ENCODE data around the gene ST3GAL2. TPM values are rescaled to one million over a fixed set of nuclear protein-coding genes. Genes with fewer than 3 reads are reported as not detected.
"Not testable (repeated sequence)": the region's sequence is repeated elsewhere in the genome, so short reads cannot be mapped to it uniquely, and the experiment has no call there.

Gene ST3GAL2
- total RNA-seq, 1 donor from 2014 or later = 53.0 TPM

GRCh38 chr16:70337814-70338213 lies 101.1 kb downstream of the ST3GAL2 start:
- Mint-ChIP-seq H3K27ac (no peak overlapping the region), H3K27me3 (ENCODE audit: low read depth) (no peaks in the 10 kb centered on the region), H3K9me3 (no peaks in the 10 kb centered on the region), H3K36me3 (peaks cover 23% of the 10 kb centered on the region), H3K4me3 (no peak overlapping the region), H3K4me1 (no peaks in the 10 kb centered on the region)
- DNase-seq (ENCODE audit: low spot score in 2 of 2, unreplicated experiment in 2 of 2) = no peak
- TF ChIP-seq CTCF (IDR thresholded peaks at IDR 0.05; ENCODE audit: unreplicated experiment) = no peak

- not testable (repeated sequence) for H3K27ac Mint-ChIP-seq
These were observed 106.2 kb downstream of the ST3GAL2 start for GRCh38 chr16:70332728-70333127.

GRCh38 chr16:70331588-70332358 lies 107.1 kb downstream of the ST3GAL2 start:
- H3K27me3 Mint-ChIP-seq (ENCODE audit: low read depth) = no peaks in the 10 kb centered on the region
- peak; percentile 14 for TF ChIP-seq CTCF (IDR thresholded peaks at IDR 0.05; ENCODE audit: unreplicated experiment)
- H3K9me3 Mint-ChIP-seq = no peaks in the 10 kb centered on the region
- H3K36me3 Mint-ChIP-seq = peaks cover 29% of the 10 kb centered on the region
- H3K4me3 Mint-ChIP-seq = no peak overlapping the region
- DNase-seq (ENCODE audit: low spot score in 2 of 2, unreplicated experiment in 2 of 2) = peak in 1 of 2 experiments; percentile 39
- no peaks in the 10 kb centered on the region for H3K4me1 Mint-ChIP-seq
- no peak overlapping the region for H3K27ac Mint-ChIP-seq

More at GRCh38 chr16:70332728-70333127, 106.2 kb downstream of the ST3GAL2 start:
- not testable (repeated sequence) for H3K27me3 Mint-ChIP-seq (ENCODE audit: low read depth); DNase-seq (ENCODE audit: low spot score in 2 of 2, unreplicated experiment in 2 of 2); H3K9me3 Mint-ChIP-seq; H3K4me1 Mint-ChIP-seq; H3K4me3 Mint-ChIP-seq
- peaks cover 29% of the 10 kb centered on the region for H3K36me3 Mint-ChIP-seq

GRCh38 chr16:70331091-70331490 lies 107.8 kb downstream of the ST3GAL2 start:
- no peaks in the 10 kb centered on the region for H3K27me3 Mint-ChIP-seq (ENCODE audit: low read depth)
- no peak for TF ChIP-seq CTCF (IDR thresholded peaks at IDR 0.05; ENCODE audit: unreplicated experiment)
- H3K27ac Mint-ChIP-seq = no peak overlapping the region
- no peaks in the 10 kb centered on the region for H3K4me1 Mint-ChIP-seq
- no peaks in the 10 kb centered on the region for H3K9me3 Mint-ChIP-seq
- H3K36me3 Mint-ChIP-seq = peaks cover 27% of the 10 kb centered on the region
- no peak for DNase-seq (ENCODE audit: low spot score in 2 of 2, unreplicated experiment in 2 of 2)
- no peak overlapping the region for H3K4me3 Mint-ChIP-seq

Other genes with a start within 250 kb of the ST3GAL2 start
- 27.9 to 28.5 TPM (median 28.4 TPM) in 3 replicates for gene EXOSC6, start 187.2 kb downstream of the ST3GAL2 start, total RNA-seq
- gene AARS1, start 149.6 kb downstream of the ST3GAL2 start, total RNA-seq = 81.5 to 90.2 TPM (median 81.8 TPM) in 3 replicates
- 29.7 to 31.2 TPM (median 30.9 TPM) in 3 replicates for gene DDX19B, start 139.9 kb downstream of the ST3GAL2 start, total RNA-seq
- 50.5 to 54.9 TPM (median 51.5 TPM) in 3 replicates for gene DDX19A, start 92.2 kb downstream of the ST3GAL2 start, total RNA-seq
- gene FCSK, start 15.5 kb upstream of the ST3GAL2 start, total RNA-seq = 26.0 to 29.4 TPM (median 27.7 TPM) in 3 replicates
- 61.9 to 66.7 TPM (median 62.6 TPM) in 3 replicates for gene COG4, start 84.5 kb upstream of the ST3GAL2 start, total RNA-seq
- 345 to 384 TPM (median 351 TPM) in 3 replicates for gene SF3B3, start 84.7 kb upstream of the ST3GAL2 start, total RNA-seq
- 1.3 to 2.1 TPM (median 1.4 TPM) in 3 replicates for gene IL34, start 207.5 kb upstream of the ST3GAL2 start, total RNA-seq
- gene MTSS2, start 247.0 kb upstream of the ST3GAL2 start, total RNA-seq = 100 to 104 TPM (median 102 TPM) in 3 replicates

All from mesothelial cell of epicardium (in vitro differentiated cells).